ENCODE results near the gene FAAP100. TPM values are rescaled to one million over a fixed set of nuclear protein-coding genes. Genes with fewer than 3 reads are reported as not detected.

Gene FAAP100
- total RNA-seq, 1 experiment from 2014 or later = 34.0 TPM

DNA sequence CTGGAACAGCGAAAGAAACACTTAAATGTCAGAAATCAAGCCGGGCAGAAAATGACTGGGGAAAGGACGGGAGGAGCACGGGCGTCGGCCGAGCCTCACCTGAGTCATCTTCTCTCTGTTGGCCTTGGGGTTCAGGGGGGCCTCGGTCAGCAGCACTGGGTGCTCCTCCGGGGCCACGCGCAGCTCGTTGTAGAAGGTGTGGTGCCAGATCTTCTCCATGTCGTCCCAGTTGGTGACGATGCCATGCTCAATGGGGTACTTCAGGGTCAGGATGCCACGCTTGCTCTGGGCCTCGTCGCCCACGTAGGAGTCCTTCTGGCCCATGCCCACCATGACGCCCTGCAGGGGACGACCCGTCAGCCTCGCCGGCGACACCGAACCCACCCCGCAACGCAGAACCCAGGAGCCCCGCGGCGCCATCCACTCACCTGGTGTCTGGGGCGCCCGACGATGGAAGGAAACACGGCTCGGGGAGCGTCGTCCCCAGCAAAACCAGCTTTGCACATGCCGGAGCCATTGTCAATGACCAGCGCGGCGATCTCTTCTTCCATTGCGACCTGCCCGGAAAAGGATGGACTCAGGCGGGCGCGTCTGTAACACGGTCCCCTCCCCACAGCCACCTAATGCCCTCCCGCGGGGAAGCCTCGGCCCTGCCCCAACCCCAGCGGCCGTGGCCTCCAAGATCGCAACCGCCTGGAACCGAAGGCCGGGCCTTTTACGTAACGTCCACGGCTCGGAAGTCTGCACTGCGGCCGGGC, 40.2 kb downstream of the FAAP100 start:
- in situ Hi-C loops (cut with HindIII; ENCODE audit: low pct_unique_long_range_greater_than_20kb, low sequenced_read_pairs) = loop anchor here (10.0 kb wide), 1 partner anchor 117 kb away; the partner anchor contains the start of gene BAHCC1
- DNase-seq (ENCODE audit: low read depth, low spot score) = peak; percentile 53

DNA sequence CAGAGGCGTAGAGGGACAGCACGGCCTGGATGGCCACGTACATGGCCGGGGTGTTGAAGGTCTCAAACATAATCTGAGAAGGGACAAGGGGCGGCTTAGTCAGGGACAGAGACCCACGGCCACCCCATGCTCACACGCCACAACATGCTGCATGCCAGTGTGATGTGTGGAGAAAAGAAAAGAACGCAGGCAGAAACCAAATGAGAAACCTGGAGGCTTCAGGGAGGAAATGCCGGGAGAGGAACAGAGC, 40.7 kb downstream of the FAAP100 start:
- in situ Hi-C loops (cut with HindIII; ENCODE audit: low pct_unique_long_range_greater_than_20kb, low sequenced_read_pairs) = loop anchor here (10.0 kb wide), 1 partner anchor 117 kb away; the partner anchor contains the start of gene BAHCC1
- DNase-seq (ENCODE audit: low read depth, low spot score) = peak; percentile 40

DNA sequence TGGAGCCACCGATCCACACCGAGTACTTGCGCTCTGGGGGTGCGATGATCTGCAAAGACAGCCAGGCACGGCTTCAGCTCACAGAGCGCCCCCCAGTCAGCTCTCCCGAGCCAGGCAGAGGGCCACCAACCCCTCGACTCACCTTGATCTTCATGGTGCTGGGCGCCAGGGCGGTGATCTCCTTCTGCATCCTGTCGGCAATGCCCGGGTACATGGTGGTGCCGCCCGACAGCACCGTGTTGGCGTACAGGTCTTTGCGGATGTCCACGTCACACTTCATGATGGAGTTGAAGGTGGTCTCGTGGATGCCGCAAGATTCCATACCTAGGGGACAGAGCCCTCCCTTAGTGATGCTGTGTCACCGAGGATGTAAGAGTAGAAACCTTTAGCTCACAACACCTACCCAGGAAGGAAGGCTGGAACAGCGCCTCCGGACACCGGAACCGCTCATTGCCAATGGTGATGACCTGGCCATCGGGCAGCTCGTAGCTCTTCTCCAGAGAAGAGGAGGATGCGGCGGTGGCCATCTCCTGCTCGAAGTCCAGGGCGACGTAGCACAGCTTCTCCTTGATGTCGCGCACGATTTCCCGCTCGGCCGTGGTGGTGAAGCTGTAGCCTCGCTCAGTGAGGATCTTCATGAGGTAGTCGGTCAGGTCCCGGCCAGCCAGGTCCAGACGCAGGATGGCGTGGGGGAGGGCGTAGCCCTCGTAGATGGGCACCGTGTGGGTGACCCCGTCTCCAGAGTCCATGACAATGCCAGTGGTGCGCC, 41.2 kb downstream of the FAAP100 start:
- peak; percentile 47 for DNase-seq (ENCODE audit: low read depth, low spot score)
- in situ Hi-C loops (cut with HindIII; ENCODE audit: low pct_unique_long_range_greater_than_20kb, low sequenced_read_pairs) = loop anchor here (10.0 kb wide), 1 partner anchor 116 kb away; the partner anchor contains the start of gene BAHCC1

DNA sequence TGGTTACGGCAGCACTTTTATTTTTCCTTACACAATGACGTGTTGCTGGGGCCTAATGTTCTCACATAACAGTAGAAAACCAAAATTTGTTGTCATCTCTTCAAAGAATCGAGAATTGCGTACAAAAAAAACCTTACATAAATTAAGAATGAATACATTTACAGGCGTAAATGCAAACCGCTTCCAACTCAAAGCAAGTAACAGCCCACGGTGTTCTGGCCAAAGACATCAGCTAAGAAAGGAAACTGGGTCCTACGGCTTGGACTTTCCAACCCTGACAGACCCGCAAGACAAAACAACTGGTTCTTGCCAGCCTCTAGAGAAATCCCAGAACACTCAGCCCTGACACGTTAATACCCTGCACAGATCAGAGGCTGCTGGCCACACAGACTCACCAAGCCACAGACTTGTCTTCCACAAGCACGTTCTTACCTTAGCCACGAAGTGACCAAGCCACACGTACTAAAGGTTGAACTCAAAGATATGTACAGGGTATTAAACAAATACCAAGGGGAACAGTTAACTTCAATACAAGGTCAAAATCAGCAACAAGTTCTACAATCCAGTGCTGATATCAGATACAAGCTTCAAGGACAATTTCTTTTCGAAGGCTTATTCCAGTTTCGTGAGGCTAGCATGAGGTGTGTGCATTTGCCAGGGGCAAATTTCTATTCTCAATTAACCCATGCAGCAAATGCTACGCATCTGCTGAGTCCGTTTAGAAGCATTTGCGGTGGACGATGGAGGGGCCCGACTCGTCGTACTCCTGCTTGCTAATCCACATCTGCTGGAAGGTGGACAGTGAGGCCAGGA, 42.0 kb downstream of the FAAP100 start:
- in situ Hi-C loops (cut with HindIII; ENCODE audit: low pct_unique_long_range_greater_than_20kb, low sequenced_read_pairs) = loop anchor here (10.0 kb wide), 1 partner anchor 115 kb away; the partner anchor contains the start of gene BAHCC1
- DNase-seq (ENCODE audit: low read depth, low spot score) = no peak

DNA sequence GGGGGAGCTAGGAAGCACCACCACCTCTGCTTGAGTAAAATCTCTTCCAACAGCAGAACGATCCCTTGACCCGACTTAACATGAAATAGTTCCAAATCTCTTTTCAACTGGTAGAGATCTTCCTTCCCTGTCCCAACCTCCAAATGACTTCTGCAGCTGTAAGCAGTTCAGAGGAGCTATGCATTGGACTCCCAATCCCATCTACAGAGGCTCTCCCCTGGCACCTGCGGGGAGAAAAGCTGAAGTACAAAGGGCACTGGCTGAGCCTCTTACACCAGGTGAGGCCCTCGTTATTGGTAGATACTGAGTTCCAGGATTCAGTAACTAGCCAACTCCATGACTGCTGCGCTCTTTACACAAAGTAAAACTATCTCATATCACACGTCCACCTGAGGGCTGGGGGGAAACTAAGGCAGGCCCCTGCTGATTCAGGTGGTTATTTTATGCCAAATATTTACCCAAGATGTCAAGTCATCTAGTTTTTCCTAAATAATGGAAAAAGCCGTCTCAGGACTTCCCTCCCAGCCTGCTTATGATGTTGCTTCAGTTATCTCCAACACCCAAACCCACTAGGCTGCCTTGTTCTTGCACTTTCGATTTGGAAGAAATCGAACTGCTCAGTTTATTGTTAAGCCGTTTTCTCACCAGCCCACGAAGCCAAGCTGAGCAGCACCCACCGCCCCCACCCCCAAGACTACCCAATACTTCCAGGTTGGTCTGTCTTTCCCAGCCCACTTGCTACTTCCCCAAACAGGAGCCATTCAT, 42.8 kb downstream of the FAAP100 start:
- in situ Hi-C loops (cut with HindIII; ENCODE audit: low pct_unique_long_range_greater_than_20kb, low sequenced_read_pairs) = no loop called here
- peak; percentile 48 for DNase-seq (ENCODE audit: low read depth, low spot score)

DNA sequence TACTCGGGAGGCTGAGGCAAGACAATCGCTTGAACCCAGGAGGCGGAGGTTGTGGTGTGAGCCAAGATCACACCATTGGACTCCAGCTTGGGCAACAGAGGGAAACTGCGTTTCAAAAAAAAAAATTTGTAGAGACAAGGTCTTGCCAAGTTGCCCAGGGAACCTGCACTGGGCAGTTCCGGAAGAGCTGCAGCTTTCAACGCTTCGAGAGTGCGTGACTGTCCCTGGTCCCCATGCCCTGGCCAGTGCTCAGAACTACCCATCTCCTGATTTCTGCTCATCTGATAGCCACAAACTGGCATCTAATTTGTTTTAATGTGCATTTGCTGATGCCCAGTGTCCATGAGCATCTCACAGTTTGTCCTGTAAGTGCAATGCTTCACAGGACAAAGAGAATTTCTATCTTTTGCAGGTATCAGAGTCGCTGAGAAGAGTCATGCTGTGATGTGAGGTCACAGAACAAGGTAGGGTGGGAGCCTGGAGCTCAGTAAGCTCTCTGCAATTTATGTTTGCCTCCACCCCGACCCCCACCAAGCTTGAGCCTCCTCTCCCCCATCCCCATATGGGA, 43.4 kb downstream of the FAAP100 start:
- peak; percentile 56 for DNase-seq (ENCODE audit: low read depth, low spot score)
- in situ Hi-C loops (cut with HindIII; ENCODE audit: low pct_unique_long_range_greater_than_20kb, low sequenced_read_pairs) = no loop called here

DNA sequence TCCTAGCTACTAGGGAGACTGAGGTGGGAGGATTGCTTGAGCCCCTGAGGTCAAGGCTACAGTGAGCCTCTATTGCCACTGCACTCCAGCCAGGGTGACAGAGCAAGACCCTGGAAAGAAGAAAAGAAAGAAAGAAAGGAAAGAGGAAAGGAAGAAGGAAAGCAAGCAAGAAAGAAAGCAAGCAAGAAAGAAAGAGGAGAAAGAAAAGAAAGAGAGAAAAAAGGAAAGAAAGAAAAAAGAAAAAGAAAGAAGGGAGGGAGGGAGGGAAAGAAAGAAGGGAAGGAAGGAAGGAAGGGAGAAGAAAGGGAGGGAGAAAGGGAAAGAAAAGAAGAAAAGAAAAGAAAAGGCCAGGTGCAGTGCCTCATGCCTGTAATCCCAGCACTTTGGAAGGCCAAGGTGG, 48.5 kb downstream of the FAAP100 start:
- in situ Hi-C loops (cut with HindIII; ENCODE audit: low pct_unique_long_range_greater_than_20kb, low sequenced_read_pairs) = no loop called here
- DNase-seq (ENCODE audit: low read depth, low spot score) = no peak

DNA sequence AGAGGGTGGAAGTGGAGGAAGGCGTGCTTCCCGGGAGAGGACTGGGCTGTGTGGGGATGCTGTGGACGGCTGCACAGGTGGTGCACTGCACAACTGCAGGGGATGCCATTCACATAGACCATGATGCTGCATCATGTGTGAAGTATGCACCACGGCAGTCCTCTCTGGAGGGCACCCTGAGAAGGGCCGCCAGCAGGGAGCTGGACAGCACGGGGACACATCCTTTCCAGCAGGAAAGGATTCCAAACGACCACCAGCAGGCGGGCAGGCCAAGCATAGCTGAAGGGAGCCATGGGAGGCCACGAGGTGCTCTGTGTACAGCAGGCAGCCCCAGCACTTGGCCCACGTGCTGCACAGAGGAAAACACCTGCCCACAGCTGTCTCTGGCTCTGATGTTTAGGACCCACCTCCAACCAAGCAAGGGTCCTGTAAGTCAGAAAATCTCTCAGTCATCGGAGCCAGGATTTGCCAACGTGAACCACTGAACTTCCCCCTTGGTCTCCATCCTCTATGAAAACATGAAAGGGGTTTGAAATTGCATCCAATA, 49.6 kb downstream of the FAAP100 start:
- in situ Hi-C loops (cut with HindIII; ENCODE audit: low pct_unique_long_range_greater_than_20kb, low sequenced_read_pairs) = no loop called here
- DNase-seq (ENCODE audit: low read depth, low spot score) = no peak

DNA sequence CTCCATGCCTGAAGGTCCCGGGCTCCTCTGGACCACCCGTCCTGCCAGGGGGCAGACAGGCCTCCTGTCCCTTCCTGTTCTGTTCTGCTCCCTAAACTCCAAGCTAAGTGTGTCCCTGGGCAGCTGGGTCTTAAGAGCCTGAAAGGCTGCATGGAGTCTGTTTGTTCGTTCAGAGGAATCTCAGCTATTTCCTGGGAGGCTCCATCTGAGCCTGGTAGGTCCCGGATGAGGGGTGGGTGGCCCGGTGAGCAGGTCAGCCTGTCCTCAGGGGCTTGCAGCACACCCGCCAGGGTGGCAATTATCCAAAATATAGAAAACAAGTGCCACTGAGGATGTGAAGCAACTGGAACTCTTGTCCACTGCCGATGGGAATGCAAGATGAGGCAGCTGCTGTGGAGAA, 52.1 kb downstream of the FAAP100 start:
- DNase-seq (ENCODE audit: low read depth, low spot score) = no peak

DNA sequence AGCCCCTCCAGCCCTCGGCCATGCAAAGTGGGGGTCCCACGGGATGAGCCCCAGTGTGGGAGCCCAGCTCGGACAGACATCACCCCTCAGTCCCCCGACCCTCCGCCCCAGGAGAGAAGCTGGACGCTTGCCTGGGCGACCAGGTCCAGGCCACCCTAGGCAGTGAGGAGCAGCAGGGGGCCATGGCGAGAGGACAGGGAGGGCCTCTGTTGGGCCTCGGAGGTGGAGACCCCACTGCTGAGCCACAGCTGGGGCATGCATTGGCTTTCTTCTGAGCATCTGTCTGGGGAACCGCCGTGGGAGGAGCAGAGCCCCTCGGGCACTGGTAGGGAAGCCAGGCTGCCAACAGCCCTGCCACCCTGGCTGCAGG, 52.6 kb downstream of the FAAP100 start:
- no peak for DNase-seq (ENCODE audit: low read depth, low spot score)
- in situ Hi-C loops (cut with HindIII; ENCODE audit: low pct_unique_long_range_greater_than_20kb, low sequenced_read_pairs) = no loop called here

More for the DNA sequence above, 52.1 kb downstream of the FAAP100 start:
- in situ Hi-C loops (cut with HindIII; ENCODE audit: low pct_unique_long_range_greater_than_20kb, low sequenced_read_pairs) = no loop called here

DNA sequence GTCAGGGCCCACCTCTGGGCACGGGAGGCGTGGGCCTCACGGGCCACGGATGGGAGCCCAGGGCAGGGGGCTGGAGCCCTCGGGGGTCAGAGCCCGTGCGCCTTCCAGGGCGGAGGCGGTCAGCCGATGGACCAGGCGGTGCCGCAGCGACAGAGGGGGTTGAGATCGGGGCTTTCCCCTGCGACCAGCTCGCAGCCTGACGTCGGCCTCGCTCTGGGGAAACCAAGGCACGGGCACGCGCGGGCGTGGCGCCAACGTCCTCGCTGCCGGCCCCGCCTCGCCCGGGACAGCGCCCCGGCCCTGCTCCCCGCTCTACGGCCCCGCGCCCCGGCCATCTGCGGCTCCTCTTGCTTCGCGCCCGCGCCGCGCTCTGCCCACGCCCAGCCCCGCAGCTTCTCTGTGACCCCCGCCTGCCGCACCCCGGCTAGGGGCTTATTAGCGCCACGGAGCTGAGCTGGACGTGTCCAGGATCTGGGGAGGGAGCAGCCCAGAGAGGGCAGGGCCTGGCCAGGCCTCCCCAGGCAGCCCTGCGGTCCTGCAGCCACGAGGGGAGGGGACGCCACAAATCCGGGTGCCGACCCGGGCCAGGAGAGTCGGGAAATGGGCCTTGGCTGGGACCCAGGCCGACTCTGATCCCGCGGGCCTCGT, 53.1 kb downstream of the FAAP100 start:
- in situ Hi-C loops (cut with HindIII; ENCODE audit: low pct_unique_long_range_greater_than_20kb, low sequenced_read_pairs) = no loop called here
- DNase-seq (ENCODE audit: low read depth, low spot score) = no peak

DNA sequence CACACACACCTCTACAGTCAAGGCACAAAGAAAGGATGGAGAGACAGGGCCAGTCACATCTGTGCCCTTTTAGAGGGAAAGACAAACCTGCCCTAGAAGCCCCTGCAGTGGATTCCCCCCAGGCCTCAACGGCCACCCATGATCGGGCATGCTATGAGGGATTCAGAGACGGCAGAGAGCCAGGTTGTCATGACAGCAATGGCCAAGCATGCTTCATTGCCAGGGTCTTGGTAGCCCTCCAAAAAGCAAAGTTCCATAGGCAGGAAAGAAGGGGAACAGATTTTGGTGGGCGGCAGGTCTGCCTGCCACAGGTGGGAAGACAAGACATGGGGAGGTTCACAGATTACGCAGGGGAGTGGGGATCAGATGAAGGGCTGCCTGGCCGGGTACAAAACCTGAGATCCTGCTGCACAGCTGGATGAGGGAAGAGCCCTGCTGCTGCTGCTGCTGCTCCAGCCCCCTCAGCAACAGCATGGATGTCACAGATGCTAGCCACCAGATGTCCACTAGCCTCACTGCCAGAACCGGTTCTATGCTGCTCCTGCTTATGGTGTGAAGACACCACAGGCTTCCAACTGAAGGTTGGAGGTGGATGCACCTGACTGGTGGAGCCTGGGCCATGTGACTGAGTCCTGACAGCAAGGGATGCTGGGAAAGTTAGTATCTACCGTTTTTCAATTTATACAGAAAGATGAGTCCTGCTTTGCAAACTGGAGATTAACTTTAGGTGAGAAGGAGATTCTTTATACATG, 57.4 kb downstream of the FAAP100 start:
- in situ Hi-C loops (cut with HindIII; ENCODE audit: low pct_unique_long_range_greater_than_20kb, low sequenced_read_pairs) = no loop called here

DNA sequence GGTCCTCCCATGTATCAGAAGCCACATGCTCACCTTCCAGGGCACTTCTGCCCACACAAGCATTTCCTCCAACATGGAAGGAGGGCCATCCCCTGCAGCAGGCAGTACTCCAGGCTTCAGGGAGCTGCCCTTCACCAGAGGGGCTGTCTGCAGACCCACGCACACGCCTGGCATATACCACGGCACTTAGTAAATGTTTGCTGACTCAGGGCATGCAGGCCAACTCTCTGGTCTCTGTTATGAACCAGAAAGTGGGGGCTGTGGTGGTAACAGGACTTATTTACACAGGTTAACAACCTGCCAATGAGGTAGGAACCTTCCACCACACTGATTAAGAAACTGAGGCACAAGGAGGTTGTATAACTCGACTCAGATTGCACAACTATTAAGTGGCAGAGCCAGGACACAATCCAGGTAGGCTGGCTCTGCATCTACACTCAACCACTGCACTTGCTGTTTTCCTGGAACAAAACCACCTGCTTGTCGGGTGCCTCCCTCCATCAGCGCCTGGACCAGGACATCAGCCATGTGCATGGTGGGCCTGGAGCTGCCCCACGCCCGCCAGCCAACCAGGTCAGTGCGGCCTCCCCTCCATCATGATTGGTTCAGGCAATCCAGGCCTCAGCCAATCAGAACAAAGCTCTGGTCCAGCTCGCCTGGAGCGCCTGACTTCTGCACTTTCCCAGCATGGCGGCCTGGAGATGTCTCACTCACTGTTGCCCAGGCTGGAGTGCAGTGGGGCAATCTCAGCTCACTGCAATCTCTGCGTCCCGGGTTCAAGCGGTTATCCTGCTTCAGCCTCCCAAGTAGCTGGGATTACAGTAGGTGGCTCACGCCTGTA, 58.7 kb downstream of the FAAP100 start:
- DNase-seq (ENCODE audit: low read depth, low spot score) = peak; percentile 58
- in situ Hi-C loops (cut with HindIII; ENCODE audit: low pct_unique_long_range_greater_than_20kb, low sequenced_read_pairs) = no loop called here

More for the DNA sequence above, 57.4 kb downstream of the FAAP100 start:
- peak; percentile 48 for DNase-seq (ENCODE audit: low read depth, low spot score)

DNA sequence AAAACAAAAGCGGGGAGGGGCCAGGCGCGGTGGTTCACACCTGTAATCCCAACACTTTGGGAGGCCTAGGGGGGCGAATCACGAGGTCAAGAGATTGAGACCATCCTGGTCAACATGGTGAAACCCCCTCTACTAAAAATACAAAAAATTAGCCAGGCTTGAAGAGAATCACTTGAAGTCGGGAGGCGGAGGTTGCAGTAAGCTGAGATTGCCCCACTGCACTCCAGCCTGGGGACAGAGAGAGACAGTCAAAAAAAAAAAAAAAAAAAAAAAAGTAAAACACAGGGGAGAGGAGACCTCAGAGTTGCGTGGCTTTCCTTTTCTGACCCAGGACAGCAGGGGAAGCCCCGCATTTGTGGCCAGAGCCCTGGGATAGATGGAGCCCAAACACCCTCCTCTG, 59.4 kb downstream of the FAAP100 start:
- DNase-seq (ENCODE audit: low read depth, low spot score) = no peak
- in situ Hi-C loops (cut with HindIII; ENCODE audit: low pct_unique_long_range_greater_than_20kb, low sequenced_read_pairs) = no loop called here

DNA sequence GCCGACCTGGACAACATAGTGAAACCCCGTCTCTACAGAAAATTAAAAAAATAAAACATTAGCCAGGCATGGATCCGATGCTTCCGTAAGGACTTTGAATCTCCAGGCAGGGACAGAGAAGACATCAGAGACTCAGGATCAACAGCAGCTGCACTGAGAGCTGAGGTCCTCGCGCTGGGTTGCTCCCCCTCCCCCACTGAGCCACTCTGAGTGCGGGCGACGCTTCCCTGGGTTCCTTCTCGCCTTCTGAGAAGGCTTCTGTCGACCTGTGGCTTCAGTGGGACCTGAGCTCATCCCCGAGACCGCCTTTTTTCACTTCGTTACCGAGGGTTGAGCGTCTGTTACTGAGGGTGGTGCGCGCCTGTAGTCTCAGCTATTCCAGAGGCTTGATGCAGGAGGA, 60.0 kb downstream of the FAAP100 start:
- DNase-seq (ENCODE audit: low read depth, low spot score) = no peak
- in situ Hi-C loops (cut with HindIII; ENCODE audit: low pct_unique_long_range_greater_than_20kb, low sequenced_read_pairs) = no loop called here

Measured in SK-MEL-5 (cell line).